GM11168 (cell line): ENCODE data around the gene TDRD9.
"Not testable (repeated sequence)": the region's sequence is repeated elsewhere in the genome, so short reads cannot be mapped to it uniquely, and the experiment has no call there.

Source experiments
- in situ Hi-C: fragments of 300-500 bp; cut with MboI; formaldehyde crosslinking; loops from one replicate; pipeline ENCODE4 v1.12.0; 2022; ENCODE audit warnings: low sequenced_read_pairs; ENCODE audit not compliant: unreplicated experiment

TDRD9 gene, protein sequence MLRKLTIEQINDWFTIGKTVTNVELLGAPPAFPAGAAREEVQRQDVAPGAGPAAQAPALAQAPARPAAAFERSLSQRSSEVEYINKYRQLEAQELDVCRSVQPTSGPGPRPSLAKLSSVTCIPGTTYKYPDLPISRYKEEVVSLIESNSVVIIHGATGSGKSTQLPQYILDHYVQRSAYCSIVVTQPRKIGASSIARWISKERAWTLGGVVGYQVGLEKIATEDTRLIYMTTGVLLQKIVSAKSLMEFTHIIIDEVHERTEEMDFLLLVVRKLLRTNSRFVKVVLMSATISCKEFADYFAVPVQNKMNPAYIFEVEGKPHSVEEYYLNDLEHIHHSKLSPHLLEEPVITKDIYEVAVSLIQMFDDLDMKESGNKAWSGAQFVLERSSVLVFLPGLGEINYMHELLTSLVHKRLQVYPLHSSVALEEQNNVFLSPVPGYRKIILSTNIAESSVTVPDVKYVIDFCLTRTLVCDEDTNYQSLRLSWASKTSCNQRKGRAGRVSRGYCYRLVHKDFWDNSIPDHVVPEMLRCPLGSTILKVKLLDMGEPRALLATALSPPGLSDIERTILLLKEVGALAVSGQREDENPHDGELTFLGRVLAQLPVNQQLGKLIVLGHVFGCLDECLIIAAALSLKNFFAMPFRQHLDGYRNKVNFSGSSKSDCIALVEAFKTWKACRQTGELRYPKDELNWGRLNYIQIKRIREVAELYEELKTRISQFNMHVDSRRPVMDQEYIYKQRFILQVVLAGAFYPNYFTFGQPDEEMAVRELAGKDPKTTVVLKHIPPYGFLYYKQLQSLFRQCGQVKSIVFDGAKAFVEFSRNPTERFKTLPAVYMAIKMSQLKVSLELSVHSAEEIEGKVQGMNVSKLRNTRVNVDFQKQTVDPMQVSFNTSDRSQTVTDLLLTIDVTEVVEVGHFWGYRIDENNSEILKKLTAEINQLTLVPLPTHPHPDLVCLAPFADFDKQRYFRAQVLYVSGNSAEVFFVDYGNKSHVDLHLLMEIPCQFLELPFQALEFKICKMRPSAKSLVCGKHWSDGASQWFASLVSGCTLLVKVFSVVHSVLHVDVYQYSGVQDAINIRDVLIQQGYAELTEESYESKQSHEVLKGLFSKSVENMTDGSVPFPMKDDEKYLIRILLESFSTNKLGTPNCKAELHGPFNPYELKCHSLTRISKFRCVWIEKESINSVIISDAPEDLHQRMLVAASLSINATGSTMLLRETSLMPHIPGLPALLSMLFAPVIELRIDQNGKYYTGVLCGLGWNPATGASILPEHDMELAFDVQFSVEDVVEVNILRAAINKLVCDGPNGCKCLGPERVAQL (N-terminal part only)

DNA sequence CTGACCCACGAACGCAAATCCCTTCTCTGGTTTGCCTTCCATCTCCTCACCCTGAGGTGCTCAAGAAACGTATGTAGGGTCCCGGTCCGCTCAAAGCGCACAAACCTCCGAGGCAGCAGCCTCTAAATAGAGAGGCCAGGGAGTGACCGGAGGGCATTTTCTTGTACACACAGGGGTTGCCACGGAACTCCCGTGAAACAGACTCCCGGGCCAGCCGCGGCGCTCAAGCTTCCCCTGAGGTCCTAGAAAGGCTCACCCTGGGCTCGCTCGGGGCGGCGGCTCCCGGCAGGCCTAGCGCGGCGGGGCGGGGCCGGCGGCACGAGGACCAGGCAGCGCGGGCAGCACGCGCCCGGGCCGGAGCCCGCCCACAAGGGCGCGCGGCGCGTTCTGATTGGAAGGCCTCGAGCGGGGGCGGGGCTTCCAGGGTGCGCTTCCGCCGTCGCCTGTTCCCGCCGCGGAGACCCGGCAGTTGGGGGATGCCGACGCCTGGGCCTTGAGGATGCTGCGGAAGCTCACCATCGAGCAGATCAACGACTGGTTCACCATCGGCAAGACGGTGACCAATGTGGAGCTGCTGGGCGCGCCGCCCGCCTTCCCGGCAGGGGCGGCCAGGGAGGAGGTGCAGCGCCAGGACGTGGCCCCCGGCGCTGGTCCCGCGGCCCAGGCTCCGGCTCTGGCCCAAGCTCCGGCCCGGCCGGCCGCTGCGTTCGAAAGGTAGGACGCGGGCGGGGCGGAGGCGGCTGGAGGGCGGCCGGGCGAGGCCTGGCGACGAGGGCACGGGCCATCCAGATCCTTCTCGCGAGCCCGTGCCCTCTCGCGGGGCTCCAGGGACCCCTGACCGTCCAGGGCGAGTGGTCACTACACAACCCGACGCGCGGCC, at the start of gene TDRD9:
Gene TDRD9 (plus strand): TSS at position 446 of the 880 bp plus-strand sequence. CDS start 54 bp downstream, at position 500.
- in situ Hi-C loops: no loop called here

DNA sequence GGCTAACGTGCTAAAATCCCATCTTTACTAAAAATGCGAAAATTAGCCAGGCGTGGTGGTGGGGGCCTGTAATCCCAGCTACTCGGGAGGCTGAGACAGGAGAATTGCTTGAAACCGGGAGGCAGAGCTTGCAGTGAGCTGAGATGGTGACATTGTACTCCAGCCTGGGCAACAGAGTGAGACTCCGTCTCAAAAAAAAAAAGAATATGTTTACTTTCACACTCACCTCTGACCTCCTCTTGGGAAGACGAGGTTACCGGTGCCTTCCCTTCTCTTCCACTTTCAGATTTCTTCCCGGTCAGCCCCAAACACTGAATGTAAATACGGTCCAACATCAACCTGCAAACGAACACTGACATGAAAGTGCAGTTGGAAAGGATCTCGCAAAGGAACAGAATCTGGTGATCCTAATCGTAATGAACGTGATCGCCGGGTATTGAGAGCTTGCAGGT, 49.1 kb upstream of the TDRD9 start:
- in situ Hi-C loops: no loop called here

DNA sequence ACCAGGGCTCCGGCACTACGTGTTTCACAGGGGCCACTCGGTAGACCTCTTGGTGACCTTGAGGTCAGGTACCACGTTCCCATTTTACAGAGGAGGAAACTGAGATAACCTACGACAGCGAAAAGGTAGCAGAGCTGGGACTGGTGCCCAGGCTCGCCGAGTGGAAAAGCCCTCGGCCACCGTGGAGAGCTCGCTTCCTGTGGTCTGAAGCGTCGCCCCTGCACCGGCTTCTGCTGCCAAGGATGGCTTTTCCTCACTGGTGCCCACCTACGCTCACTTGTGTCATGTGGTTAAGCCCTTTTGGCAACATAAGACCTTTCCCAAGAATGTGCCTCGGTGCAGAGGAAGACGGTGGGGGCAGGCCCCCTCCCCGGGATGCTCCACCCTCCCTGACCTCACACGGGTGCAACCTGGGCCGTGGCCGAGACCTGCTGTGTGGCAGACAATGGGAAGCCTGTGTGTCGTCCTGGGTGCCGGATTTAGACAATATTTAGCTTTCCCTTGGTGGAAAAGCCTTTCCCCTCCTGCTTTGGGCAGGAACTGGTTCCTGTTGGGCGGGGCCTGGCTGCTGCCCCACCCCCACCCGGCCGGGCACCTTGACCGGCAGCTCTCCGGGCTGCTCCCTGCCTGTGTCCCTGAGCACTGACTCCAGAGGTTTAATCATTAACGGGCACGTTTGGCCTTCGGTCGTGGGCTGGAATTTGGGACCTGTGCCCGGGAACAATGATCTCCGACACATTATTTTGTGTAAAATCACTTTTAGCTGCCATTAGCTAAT, 48.5 kb upstream of the TDRD9 start:
- in situ Hi-C loops: no loop called here

DNA sequence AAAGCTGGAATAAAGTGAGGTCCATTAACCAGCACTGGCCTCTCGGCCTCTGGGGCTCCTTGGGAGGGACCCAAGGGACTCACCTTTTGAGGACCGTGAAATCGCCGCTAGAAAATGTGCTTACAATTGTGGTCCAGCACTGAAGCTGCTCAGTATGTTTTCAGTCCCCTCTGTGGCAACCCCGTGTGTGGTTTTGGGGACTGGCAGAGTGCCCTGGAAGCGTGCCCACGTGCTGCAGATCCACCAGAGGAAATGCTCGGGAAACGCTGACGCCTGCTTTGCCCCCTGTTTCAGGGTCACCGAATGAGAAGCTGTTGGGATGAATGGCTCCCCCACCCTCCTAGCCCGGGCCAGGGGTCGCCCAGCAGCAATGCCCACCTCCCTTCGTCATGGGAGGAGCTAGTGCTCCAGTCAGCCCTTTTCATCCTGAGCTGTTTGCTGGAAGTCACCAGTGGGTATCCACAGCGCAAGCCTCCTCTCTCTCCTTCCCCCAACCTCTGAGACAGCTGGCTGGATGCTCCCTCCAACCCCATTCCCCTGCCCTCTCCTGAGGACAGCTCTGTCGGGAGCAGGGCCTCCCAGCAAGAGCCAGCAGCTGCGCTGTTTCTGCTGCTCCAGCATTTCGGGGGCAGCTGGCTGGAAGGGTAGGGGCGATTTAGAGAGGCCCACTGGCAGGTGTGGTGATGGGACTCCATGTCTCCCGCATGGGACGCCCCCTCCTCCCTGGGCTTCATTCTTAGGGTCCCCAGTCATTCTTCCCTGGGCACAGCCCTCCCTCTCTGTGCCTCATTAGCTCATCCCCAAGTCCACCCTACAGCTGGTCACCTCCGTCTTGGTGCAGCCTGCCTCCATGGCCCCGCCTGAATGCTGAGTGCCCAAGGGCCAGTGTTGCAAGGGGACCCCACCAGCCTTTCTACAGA, 47.6 kb upstream of the TDRD9 start:
- in situ Hi-C loops: no loop called here

DNA sequence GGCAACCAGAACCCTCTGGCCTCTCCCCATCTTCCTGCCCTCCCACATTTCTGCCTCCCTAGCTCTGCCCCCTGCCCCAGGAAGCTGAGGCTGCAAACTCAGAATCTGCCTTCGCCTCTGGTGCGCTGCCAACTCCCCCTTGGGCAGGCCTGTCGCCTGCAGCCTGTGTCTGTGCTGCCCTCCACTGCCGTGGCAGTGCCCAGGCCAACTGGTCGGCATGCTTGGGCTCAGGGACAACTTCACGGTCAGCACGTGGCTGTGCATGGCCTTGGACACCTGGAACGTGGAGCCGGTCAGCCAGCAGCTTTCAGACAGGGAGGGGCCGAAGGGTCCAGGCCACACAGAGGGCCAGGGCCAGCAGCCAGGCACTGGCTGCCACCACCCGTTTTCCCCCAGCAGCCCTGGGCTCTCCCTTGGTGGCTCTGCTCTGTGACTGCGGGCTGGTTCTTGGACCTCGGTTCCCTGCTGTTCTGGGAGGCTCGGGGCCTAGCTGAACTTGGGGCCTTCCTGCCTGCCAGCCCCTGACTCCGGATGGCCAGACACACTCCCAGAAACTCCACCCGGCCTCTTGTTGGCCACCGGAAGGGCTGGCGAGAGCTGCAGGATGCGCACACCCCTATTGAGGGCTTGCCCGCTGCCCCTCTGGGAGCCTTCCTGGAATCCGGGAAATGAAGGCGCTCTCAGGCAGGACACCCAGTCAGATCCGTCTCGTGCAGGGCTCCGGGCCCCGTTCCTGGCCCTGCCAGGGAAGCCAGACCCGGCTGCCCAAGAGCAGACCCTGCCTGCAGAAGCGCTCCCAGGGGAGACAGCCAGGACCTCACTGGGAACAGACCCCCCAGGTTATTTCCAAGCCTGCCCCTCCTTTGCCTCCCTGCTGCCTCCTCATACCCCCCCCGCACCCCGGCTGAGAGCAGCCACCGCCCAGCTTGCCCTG, 46.7 kb upstream of the TDRD9 start:
- in situ Hi-C loops: no loop called here

DNA sequence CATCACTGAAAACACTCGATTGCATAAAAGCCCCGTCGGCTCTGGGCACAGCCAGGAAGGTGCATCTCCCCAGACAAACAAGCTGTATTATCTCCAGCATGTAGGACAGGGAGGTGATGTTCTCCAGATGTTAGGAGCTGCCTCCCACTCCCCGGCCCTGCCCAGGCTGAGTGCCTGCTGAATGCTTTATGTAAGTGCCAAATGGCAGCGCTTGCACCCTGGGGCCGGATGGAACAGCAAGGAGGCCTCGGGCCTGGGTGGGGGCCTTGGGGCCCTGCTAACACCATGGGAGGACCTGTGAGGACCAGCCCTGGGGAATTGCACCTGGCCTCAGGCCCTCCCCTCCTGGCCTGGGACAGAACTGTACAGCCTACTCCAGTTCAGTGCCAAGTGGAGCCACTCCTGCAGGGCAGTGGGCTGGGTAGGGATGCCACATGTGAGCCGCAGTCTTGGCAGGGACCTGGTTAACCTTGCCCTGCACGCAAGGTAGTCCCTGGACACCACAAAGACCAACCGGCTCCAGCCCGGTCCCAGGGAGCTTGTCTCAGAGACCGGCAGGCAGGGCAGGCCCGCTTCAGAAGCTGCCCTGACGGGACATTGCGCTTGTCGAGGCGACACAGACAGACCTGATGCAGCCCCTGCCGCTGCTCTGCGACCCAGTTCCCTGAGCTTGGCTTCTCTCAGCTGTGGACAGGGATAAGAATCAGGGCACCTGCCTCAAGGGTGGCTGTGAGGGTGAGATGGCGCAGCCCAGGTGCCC, 45.6 kb upstream of the TDRD9 start:
- in situ Hi-C loops: no loop called here

DNA sequence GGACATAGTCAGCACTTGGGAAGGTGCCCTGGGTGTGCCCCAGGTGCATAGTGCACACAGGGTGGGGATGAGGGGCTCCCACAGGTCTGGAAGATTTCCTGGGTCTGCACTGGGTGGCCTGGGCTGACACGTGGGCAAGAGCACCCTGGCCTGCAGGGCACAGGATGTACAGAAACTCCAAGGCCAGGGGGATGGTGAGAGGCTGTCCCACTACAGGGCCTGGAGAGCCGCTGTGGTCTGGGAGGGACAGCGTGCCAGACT, 45.1 kb upstream of the TDRD9 start:
- in situ Hi-C loops: no loop called here

DNA sequence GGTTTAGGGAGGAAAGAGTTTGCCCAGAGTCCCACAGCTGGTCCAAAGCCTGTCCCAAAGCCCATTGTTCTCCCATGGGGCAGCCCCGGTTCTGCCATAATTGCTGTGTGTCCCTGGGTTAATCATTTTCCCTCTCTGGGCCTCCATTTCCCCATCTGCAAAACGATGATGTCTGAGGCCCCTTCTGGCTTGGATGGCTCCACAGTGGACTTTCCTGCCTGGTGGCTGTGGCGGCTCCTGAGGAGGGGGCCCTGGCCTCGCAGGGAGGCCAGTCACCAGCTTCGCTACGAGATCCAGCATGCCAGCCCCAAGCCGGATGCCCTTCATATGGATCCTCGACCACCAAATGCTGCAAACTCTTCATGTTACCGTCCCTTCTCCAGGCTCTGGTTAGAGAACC, 43.4 kb upstream of the TDRD9 start:
- in situ Hi-C loops: no loop called here

DNA sequence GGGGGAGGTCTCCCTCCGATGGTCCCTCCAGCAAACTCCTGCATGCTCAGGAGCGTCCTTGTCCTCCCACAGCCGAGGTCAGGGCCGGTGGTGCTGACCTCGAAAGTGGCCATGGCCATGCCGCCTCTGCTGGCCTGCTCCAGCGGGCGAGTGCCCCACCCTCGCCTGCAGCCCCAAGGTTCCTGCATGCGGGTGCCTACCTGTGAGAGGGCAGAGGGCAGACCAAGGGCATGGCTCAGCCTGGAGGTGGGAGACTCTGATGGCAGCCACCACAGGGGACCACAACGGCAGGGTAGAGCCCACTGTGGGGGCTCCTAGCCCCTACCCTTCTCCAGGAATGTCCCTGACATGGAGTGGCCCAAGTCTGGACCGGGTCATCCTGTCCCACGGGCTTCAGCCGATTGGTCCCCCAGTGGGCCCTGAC, 42.7 kb upstream of the TDRD9 start:
- in situ Hi-C loops: no loop called here

DNA sequence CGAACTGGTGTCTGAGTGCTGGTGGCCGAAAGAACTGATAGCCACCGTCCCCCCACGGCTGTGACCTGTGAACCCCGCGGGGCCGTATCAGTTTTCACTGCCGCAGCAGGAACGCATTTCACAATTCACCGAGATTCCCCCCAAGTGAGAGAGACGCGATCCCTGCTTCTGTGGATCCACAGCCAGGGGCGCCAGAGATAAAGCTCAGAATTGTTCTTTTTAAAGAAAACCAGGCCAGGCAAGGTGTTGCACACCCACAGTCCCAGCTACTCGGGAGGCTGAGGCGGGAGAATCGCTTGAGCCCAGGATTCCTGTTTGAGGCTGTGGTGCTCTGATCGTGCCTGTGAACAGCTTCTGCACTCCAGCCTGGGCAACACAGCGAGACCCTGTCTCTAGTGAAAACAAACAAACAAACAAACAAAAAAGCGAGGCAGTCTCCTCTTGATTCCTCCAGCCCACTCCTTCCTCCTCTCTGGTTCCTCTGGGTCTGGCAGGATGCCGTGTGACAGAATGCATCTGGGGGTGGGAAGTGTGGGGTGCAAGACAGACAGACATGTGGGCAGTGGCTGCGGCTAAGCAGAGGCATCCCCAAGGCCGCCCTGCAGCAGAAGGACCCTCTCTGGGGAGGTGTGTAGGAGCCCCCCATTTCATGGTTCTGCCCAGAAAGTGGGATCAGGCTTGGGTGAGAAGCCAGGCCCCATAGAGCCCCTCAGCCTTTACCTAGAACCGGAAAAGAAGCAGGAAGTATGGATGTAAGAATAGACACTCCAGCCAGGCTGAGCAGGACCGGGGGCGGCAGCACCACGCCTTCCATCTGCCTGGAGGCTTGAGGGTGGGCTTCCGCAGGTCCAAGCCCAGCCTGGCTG, 41.7 kb upstream of the TDRD9 start:
- in situ Hi-C loops: no loop called here

DNA sequence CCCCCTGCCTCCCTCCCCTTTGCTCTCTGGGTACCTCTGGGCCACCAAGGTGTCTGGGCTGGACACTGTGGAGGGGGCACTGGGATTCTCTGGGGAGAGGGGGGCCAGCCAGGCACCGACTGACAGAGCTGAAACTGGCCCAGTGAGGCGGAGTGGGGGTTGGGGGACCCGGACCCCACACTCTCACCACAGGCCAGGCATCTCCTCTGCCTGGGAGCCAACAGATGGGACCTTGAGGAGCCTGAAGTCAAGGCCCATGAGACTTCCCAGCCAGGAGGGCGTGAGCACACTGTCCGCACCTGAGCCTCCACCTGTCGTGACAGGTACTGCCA, 41.1 kb upstream of the TDRD9 start:
- in situ Hi-C loops: no loop called here

DNA sequence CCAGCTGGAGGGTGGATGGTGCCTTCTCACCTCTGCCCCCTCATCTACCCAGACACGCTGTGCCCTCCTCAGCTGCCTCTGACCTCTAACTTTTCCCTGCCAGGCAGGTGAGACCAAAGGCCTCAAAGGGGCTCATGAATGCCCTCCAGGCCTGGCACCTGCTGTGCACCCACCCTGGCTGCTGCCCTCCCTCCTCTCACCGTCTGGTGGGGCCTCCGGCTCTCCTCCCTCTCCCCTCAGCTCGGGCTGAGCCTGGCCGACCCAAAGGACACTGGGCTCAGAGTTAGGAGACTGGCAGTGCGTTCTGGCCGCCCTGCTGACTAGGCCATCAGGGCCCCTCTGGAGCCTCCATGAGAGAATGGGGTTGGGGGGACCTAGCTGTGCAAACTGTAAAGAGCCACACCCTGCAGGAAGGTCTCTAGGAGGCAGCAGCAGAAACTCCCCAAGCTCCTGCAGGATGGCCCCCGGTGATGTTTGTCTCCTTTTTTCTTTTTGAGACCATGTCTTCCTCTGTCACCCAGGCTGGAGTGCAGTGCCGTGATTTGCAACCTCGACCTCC, 40.6 kb upstream of the TDRD9 start:
- in situ Hi-C loops: no loop called here

DNA sequence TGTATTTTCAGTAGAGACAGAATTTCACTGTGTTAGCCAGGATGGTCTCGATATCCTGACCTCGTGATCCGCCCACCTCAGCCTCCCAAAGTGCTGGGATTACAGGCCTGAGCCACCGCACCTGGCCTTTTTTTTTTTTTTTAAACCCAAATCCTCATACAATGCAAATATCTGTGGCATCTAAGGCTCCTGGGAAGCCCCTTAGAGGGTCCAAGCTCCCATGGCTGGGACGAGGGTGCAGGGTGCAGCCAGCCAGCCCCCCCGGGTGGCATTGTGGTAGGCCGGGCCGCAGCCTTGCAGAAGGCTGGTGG, 39.3 kb upstream of the TDRD9 start:
- in situ Hi-C loops: not testable (repeated sequence)

DNA sequence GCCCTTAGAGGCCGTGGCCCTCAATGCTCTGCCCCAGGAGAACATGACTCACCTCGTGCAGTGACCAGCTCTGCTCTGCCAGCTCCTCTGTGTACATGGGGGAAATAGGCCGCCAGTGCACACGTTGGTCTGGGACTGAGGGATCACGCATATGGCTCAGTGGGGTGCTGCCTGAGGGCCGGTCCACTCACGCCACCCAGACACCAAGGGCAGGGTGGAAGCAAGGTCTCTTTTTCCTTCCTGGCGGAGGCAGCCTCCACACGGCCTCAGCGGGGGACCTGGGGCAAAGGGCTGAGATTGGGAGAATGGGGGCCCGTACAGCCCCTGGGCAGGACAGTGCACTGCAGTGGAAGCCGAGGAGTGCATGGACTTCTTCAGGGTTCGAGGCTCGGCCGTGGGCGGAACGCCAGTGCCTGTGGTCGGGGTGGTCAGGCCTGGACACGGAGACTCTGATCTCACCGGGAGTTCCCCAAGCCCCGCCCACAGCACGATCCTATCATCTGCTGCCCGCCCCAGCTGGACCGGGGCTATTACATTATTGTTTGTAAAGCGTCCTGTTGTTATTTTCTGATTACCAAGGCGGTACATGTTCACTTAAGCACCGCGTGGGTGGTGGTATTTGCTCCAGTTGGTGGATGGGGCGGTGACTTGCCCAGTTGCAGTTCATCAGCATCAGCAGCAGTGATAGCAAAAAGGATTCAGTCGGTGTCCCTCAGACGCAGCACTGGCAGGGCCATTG, 38.8 kb upstream of the TDRD9 start:
- in situ Hi-C loops: no loop called here

DNA sequence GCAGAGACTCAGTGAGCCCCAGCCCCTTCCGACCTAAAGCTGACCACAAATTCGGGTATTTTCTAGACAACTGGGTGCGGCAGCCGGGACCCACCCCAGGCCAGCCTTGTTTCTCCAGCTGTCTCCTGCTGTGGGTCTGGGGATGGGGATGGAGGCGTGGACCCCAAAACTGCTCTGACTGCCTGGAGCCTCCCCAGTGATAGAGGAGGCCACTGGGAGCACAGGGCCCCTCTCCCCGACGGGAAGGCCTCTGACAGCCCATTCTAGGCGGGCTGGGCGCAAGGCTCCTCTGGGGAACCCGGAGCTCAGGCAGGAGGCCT, 38.2 kb upstream of the TDRD9 start:
- in situ Hi-C loops: no loop called here
